GM18858 (cell line): ENCODE measurements around the gene NAA50.

ENCODE experiments used
- ATAC-seq: cut with Tn5 transposase; IDR thresholded peaks from one replicate; pipeline ENCODE4 v1.9.1; 2021; ENCODE audit not compliant: unreplicated experiment

NAA50 gene

GRCh38 chr3:113690482-113690881, 55.6 kb downstream of the NAA50 start:
- no peak for ATAC-seq

DNA sequence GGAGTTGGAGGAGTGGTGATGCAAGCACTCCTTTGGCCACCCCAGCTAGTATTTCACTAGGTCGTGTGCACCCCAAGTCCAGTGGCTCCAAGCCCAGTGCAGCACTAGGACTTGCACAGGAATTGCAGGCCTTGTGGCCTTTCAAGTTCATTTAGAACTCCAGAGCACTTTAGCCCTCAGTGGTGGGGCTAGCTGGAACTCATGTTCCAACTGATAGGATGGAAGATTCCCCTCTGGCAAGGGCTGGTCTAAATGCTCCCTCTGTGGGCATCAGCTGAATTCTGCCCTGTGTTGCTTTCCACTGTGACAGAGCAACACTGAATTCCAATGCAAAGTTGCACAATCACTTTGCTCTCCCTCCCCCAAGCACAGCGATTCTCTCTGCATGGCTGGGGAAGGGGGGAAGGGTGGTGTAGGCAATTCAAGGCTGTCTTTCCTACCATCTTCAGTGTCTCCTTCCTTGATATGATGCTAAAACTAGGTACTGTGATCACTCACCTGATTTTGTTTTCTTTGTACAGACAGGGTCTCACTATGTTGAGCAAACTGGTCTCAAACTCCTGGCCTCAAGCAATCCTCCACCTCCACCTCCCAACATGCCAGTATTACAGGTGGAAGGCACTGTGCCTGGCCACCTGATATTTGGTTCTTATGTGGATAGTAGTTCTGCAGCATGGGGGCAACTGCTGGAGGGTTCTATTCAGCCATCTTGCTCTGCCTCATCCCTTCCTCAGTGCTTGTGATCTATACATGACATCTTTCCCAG, 59.9 kb downstream of the NAA50 start:
- no peak for ATAC-seq

DNA sequence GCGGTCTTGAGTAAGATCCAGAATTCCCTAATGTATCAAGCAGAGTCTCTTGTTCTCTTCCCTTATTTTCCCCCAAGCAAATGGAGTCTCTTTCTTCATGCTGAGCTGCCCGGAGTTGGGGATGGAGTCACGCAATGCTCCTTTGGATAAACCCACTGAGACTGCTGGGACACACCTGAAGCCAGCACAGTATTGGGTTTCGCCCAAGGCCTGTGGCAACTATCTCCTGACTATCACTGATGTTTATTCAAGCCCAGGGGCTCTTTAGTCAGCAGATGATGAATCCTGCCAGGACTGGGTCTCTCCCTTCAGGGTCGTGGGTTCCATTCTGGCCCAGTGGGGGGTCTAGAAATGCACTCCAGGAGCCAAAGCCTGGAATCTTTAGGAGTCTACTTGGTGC, 60.9 kb downstream of the NAA50 start:
- no peak for ATAC-seq

GRCh38 chr3:113684271-113684819, 61.7 kb downstream of the NAA50 start:
- ATAC-seq = no peak

DNA sequence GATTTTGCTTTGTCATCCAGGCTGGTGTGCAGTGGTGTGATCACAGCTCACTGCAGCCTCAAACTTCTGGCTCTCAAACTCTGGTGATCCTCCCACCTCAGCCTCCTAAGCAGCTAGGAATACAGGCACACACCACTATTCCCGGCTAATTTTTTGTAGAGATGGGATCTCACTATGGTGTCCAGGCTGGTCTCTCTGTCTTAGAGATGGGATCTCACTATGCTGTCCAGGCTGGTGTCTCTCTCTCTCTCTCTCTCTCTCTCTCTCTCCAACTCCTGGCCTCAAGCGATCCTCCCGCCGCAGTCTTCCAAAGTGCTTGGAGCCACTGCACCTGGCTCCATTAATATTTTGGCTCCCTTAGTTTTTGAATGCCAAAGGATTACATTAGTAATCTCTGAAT, 67.3 kb downstream of the NAA50 start:
- no peak for ATAC-seq

GRCh38 chr3:113677737-113678136, 68.3 kb downstream of the NAA50 start:
- no peak for ATAC-seq

DNA sequence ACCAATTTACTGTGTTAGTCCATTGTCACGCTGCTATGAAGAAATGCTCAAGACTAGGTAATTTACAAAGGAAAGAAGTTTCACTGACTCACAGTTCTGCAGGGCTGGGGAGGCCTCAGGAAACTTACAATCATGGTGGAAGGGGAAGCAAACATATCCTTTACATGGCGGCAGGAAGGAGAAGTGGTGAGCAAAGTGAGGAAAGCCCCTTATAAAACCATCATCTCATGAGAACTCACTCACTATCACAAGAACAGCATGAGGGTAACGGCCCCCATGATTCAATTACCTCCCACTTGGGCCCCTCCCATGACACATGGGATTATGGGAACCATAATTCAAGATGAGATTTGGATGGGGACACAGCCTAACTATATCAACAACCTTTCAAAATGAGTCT, 69.8 kb downstream of the NAA50 start:
- no peak for ATAC-seq

DNA sequence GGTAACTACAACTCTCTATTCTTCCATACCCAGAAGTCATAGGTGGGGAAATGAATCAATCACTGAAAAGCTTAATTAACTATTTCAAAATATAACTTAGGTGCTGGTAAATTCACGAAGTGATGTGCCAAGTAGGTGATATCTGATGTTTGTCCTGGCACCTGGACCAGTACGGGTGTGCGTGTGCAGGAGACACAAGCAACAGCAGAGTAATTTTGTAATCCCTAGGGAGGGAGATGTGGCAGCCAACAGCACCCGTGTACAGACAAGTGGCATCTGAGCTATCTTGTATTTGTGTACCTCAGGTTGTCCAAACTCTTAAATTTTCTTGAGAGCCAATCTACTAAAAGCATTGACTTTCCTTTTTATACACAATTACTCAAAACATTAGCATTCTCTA, 72.5 kb downstream of the NAA50 start:
- ATAC-seq = no peak

DNA sequence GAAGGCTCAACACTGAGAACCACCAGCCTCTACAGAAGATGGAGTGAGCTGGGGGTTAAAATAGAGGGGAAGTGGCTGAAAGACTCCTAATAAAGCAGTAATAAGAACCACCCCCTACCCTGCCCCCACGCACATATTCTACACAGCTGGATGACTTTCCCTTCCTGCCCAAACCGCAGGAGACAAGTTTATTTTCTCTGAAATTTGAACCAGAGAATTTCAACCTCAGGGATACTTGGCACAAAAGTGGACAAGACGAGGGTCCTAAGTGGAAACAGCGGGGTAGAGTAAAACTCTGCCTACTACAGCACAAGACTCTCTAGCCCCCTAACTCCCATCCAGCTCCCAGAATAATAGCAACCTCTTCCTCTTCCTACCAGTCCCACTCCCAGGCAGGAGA, 78.0 kb downstream of the NAA50 start:
- ATAC-seq = no peak
